Ishikawa (cell line): ENCODE results near the gene ELP4.

Experiments used
- CEBPB ChIP-seq: IDR thresholded peaks from 2 replicates; pipeline ENCODE4 v1.6.1; 2012
- CREB1 ChIP-seq: IDR thresholded peaks from 2 replicates; pipeline ENCODE4 v1.6.1; 2012; ENCODE audit warnings: low read depth
- EGR1 ChIP-seq: IDR thresholded peaks from 2 replicates; pipeline ENCODE4 v1.6.1; 2012
- EP300 ChIP-seq: IDR thresholded peaks from 2 replicates; pipeline ENCODE4 v1.6.1; 2012; ENCODE audit warnings: borderline replicate concordance
- FOXM1 ChIP-seq: IDR thresholded peaks from 2 replicates; pipeline ENCODE4 v1.6.1; 2012; ENCODE audit warnings: low read depth, borderline replicate concordance
- MAX ChIP-seq: IDR thresholded peaks from 2 replicates; pipeline ENCODE4 v1.6.1; 2012
- NFIC ChIP-seq: IDR thresholded peaks from 2 replicates; pipeline ENCODE4 v1.6.1; 2012
- RAD21 ChIP-seq: IDR thresholded peaks from 2 replicates; pipeline ENCODE4 v1.6.1; 2012; ENCODE audit warnings: low read depth
- REST ChIP-seq: IDR thresholded peaks from 2 replicates; pipeline ENCODE4 v1.6.1; 2012; ENCODE audit warnings: low read depth, mild to moderate bottlenecking
- TAF1 ChIP-seq: IDR thresholded peaks from 2 replicates; pipeline ENCODE4 v1.6.1; 2012; ENCODE audit warnings: low read depth, mild to moderate bottlenecking
- TCF12 ChIP-seq: IDR thresholded peaks from 2 replicates; pipeline ENCODE4 v1.6.1; 2012; ENCODE audit warnings: low read depth
- TEAD4 ChIP-seq: IDR thresholded peaks from 2 replicates; pipeline ENCODE4 v1.6.1; 2012
- USF1 ChIP-seq: IDR thresholded peaks from 2 replicates; pipeline ENCODE4 v1.6.1; 2012
- YY1 ChIP-seq: IDR thresholded peaks from 2 replicates; pipeline ENCODE4 v1.6.1; 2012; ENCODE audit warnings: low read depth
- ZBTB7A ChIP-seq: IDR thresholded peaks from 2 replicates; pipeline ENCODE4 v1.6.1; 2012; ENCODE audit warnings: low read depth

Gene ELP4

GRCh38 chr11:31824879-31825837 is 315.6 kb downstream of the ELP4 start:
- TF ChIP-seq MAX, result no peak
- TF ChIP-seq FOXM1, result no peak
- no peak for TF ChIP-seq TCF12
- TF ChIP-seq YY1, result no peak
- no peak for TF ChIP-seq USF1
- TF ChIP-seq CEBPB, result no peak
- TF ChIP-seq RAD21, result no peak
- TF ChIP-seq CREB1, result no peak
- no peak for TF ChIP-seq REST
- no peak for TF ChIP-seq NFIC
- no peak for TF ChIP-seq EGR1
- TF ChIP-seq ZBTB7A, result no peak
- TF ChIP-seq EP300, result no peak
- TF ChIP-seq TEAD4, result no peak
- TF ChIP-seq TAF1, result no peak

GRCh38 chr11:31825838-31826484 is 316.4 kb downstream of the ELP4 start:
- no peak for TF ChIP-seq TAF1
- TF ChIP-seq NFIC, result no peak
- TF ChIP-seq MAX, result no peak

GRCh38 chr11:31826536-31827438 is 317.2 kb downstream of the ELP4 start:
- TF ChIP-seq TCF12, result no peak
- no peak for TF ChIP-seq EP300
- no peak for TF ChIP-seq TAF1
- TF ChIP-seq RAD21, result no peak
- TF ChIP-seq ZBTB7A, result no peak
- TF ChIP-seq FOXM1, result no peak
- TF ChIP-seq REST, result no peak
- no peak for TF ChIP-seq YY1
- TF ChIP-seq EGR1, result no peak

GRCh38 chr11:31827455-31828206 is 318.1 kb downstream of the ELP4 start:
- TF ChIP-seq TCF12, result no peak
- TF ChIP-seq FOXM1, result no peak
- TF ChIP-seq EP300, result no peak
- no peak for TF ChIP-seq EGR1
- no peak for TF ChIP-seq RAD21
- no peak for TF ChIP-seq CEBPB
- no peak for TF ChIP-seq REST
- TF ChIP-seq ZBTB7A, result no peak
- no peak for TF ChIP-seq CREB1
